NCI-H345 treated with DMSO at 0.1 percent for 48 hours (cell line): ENCODE measurements around the gene ALDH3A2.

Experiments used
- DNase-seq: peaks from one replicate; lab custom pipeline; 2025; ENCODE audit not compliant: unreplicated experiment; lab: John Stamatoyannopoulos, UW

ALDH3A2 gene

GRCh38 chr17:19713901-19714361 is 65.4 kb downstream of the ALDH3A2 start:
- DNase-seq = no peak

GRCh38 chr17:19714542-19715411 is 66.2 kb downstream of the ALDH3A2 start:
- DNase-seq = no peak

DNA sequence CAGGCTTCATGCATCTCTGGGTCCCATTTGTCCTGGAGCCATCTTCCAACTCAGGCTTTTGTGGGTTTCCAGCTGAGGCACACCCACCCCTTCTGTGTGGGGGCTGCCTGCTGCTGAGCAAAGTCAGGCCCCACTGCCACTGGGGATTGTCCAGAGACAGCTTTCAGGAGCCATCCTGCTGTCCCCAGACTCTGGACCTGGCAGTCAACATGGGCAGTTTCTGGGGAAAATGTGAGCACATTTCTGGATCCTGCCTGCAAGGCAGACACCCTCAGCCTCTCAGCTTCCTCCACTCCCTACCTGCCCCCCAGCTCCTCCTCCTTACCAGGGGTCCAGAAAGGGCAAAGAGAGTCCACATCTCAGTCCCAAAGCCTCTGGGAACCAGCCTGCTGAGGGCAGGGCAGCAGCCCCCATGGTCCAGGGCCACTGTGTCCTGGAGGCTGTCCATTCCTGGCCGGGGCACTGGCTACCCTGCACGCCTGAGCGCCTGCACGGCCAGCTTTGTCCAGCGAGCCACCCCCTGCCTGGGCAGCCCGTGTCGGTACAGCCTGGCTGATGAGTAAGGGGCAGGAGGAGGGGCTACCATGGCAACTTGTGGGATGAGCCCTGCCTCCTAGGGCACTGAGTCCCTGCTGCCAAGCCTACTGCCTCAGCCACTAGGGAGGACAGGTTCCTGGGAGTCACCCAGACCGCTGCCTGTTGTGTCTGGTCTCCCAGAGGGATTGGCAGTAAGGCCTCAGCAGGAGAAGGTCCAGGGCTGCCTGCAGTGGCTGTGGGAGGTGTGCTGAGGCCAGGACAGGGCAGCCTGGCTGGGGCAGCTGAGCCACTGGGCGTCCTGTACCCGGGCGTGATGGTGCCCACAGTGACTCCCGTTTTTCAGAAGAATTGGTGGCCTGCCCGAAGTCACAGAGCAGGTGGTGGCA is 67.8 kb downstream of the ALDH3A2 start, which contains the start of gene SLC47A2:
SLC47A2 (minus strand) TSS at position 477 of the 923 bp plus-strand sequence; CDS start at position 448, 29 bp downstream.
- DNase-seq = no peak

DNA sequence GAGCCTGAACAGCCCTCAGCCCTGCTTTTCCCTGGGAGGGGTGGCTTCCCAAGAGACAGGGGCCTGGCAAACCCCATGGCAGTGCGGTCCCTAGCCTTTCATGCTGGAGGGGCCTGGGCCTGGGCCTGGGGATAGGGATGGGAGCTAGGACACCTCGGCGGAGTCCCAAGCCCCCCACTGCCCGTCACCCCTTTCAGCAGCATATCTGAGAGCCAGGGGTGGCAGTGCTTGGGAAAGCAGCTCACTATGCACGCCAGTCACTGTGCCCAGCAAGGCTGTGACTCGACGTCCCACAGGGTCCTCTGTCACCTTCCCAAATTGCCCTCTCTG is 68.4 kb downstream of the ALDH3A2 start:
- DNase-seq = no peak

DNA sequence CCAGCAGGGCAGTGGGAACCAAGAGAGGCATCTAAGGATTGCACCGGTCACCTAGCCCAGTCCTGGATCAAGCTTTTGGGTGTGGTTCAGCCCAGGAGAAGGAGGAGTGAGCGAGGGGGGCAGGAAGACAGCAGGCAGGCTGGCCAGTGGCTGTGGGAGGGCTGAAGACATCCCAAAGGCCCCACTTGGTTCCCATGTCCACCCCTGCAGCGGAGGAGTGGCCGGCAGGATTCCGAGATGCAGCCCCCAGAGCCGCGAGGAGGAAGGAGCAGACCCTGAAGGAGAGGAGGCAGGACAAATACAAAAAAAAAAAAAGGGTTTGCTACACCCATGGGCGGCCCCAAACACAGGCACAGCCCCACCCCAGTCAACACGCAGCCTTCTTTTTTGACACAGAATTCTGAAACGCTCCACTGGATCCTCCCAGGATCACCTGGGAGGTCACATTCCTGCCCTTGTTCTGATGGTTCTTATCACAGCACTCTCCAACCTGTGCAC is 68.9 kb downstream of the ALDH3A2 start:
- DNase-seq = no peak

DNA sequence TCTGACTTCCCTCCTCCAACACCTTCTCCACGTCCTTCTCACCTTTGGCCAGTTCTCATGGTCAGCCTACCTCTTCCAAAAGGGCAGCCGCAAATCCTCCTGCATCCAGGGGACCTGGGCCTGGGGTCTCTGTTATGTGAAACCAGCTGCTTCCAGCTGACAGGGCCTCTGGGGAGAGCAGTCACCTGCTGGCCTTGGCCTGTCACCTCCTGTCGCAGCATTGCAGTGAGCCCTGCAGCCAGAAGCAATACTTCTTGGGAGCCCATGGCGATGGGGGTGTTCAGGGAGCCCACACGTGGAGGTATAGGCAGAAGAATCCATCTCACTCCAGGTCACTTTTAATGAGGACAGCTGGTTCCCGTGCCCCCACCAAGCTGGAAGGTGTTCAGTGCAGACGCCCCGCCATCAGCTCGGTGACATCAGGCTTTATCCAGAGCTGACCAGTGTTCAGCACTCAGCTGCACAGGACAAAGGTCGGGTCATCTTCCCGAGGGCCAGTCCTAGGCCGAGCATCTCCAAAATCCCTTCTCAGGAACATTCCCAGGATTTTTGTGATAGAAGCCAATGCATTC is 69.6 kb downstream of the ALDH3A2 start:
- DNase-seq = no peak

- no peak for DNase-seq
Measured at GRCh38 chr17:19718613-19719354, 70.2 kb downstream of the ALDH3A2 start.

- no peak for DNase-seq
Measured at GRCh38 chr17:19719355-19720209, 71.0 kb downstream of the ALDH3A2 start.

DNA sequence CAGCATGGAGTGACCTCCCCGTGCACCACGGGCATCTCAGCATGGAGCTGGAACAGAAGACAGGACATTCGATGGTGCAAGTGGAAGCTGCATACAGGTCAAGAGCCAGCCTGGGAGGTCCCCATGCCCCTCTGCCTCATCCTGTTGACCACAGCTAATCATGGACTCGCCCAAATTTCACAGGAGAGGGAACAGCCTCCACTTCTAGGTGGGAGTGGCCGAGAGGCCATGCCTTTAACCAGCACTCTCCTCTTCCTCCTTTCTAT is 71.6 kb downstream of the ALDH3A2 start:
- DNase-seq = no peak

- no peak for DNase-seq
Measured at GRCh38 chr17:19720631-19721426, 72.3 kb downstream of the ALDH3A2 start.

DNA sequence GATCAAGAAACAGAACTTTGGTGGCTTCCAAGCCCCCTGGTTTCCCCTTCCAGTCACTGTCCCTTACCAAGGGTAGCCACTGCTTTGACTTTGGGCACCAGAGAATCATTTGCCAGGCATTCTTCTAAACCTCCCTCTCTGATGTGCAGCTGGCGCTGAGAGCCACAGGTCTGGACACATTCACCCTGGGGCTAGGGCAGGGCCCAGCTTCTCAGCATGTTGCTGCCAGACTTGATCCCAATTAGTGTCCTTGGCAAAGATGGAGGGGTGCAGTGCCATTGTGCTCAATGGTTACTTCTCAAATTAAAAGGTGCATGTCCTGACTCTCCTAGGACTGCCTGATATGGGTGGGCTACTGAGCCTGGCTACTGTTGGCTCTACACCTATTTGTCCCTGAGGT is 75.4 kb downstream of the ALDH3A2 start:
- no peak for DNase-seq

GRCh38 chr17:19724501-19725420 is 76.2 kb downstream of the ALDH3A2 start:
- no peak for DNase-seq

DNA sequence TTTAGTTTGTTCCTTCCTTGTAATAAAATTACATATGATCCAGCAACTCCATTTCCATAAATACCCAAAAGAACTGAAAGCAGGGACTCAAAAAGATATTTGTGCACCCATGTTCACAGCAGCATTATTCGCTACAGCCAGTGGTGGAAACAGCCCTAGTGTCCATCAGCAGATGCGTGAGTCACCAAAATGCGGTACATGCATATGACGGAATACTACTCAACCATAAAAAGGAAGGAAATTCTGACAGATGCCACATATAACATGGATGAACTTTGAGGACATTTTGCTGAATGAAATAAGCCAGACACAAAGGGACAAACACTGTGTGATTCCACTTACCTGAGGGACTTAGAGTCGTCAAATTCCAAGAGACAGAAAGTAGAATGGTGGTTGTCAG is 76.9 kb downstream of the ALDH3A2 start:
- DNase-seq = no peak

DNA sequence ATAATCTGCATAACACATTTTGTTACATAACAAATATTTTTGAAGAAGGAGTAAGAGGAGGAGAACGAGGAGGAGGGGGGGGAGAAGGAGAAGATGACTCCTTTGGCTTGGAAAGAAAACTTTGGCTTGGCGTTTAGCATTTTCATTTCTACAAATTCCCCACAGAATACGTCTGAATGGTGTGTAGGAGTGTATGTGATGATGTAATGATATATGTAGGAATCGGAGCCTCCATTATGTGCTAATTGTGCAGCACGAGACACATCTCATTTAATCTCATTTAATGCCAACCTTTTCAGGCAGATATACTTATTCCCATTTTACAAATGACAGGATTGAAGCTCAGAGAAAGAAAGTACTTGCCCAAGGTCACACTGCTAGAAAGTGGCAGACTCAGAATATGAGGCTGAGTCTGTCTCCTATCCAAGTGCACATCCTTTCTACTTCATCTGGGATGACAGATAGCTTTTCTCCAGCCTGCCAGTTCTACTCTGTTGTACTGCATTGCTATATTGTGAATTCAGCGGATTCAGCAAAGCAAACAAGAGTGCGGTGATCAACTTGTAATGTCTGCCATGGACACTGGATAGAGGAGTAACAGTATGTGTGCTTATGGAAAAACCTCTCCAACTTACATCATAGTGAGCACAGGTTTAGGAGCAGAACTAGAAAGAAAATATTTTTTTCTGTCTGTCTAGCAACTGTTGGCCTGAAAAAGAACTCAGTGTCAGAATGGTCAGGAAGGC is 78.3 kb downstream of the ALDH3A2 start:
- no peak for DNase-seq
